ENCODE data around the gene DNAI2. TPM values are rescaled to one million over a fixed set of nuclear protein-coding genes. Genes with fewer than 3 reads are reported as not detected.

Gene DNAI2
- total and polyA plus RNA-seq, 9 of the 15 experiments (the other 6 are each of a cell fraction or from before 2014, with no cell fraction given), result not detected

GRCh38 chr17:74239172-74239571 is 34.9 kb upstream of the DNAI2 start:
- WGBS (ENCODE audit: insufficient coverage, low coverage, missing lambda C conversion rate), result 27% methylated on average over 10 of the region's 10 CpGs
- TF ChIP-seq MCM5 (IDR thresholded peaks at IDR 0.05; ENCODE audit: low read depth) (no peak), ZNF263 (CRISPR knock-in tag; IDR thresholded peaks at IDR 0.05; ENCODE audit: borderline replicate concordance) (peak; percentile 66; the same call in 1 of the 2 replicates), ZNF41 (CRISPR knock-in tag; conservative IDR thresholded peaks at IDR 0.05) (no peak), RNF219 (CRISPR knock-in tag; IDR thresholded peaks at IDR 0.05) (no peak), ZNF586 (CRISPR knock-in tag; conservative IDR thresholded peaks at IDR 0.05) (no peak), ZNF24 (IDR thresholded peaks at IDR 0.05) (no peak), MLLT1 (IDR thresholded peaks at IDR 0.05) (no peak), EWSR1 (IDR thresholded peaks at IDR 0.05; ENCODE audit: borderline replicate concordance, low read depth, partially characterized antibody) (no peak), CEBPG (CRISPR knock-in tag; IDR thresholded peaks at IDR 0.05) (0 out of 2 replicates have a peak, but pooled peaks have one; percentile 27), CEBPG (tag; conservative IDR thresholded peaks at IDR 0.05 in 1 of 2, IDR thresholded peaks at IDR 0.05 in 1 of 2) (peak in 1 of 2 experiments; percentile 48; a peak in 1 of 4 replicates), TBL1XR1 (IDR thresholded peaks at IDR 0.05; ENCODE audit: low read length in 2 of 2) (no peak), ARID2 (IDR thresholded peaks at IDR 0.05) (no peak), TAF15 (IDR thresholded peaks at IDR 0.05; ENCODE audit: low read depth, low read length) (no peak), USF1 (CRISPR knock-in tag; IDR thresholded peaks at IDR 0.05) (peak; percentile 54; the same call in 1 of the 2 replicates), PCBP1 (IDR thresholded peaks at IDR 0.05; ENCODE audit: low read depth, low read length, poor library complexity, severe bottlenecking) (no peak), KLF16 (IDR thresholded peaks at IDR 0.05) (no peak), ZBTB12 (CRISPR knock-in tag; IDR thresholded peaks at IDR 0.05) (no peak), ZNF253 (CRISPR knock-in tag; conservative IDR thresholded peaks at IDR 0.05) (no peak), CEBPB (tag; IDR thresholded peaks at IDR 0.05) (peak; percentile 48; the same call in 1 of the 2 replicates), ZNF3 (CRISPR knock-in tag; IDR thresholded peaks at IDR 0.05) (no peak)

More at GRCh38 chr17:74239172-74239571, 34.9 kb upstream of the DNAI2 start:
- CTCF ChIA-PET (ENCODE audit: low intra/inter-chr PET ratio), result no interaction called here
- in situ Hi-C loops (cut with MboI) (no loop called here), intact Hi-C loops (cut with micrococcal nuclease) (no loop called here)
- Histone ChIP-seq H3K36me3 (ENCODE audit: control insufficient read depth, insufficient read depth, low read length) (no peaks in the 10 kb centered on the region), H3K4me2 (ENCODE audit: insufficient read depth, low read length) (no peak overlapping the region), H3K9me3 (replicated peaks; ENCODE audit: control insufficient read depth, insufficient read depth, low read depth, low read length) (no peaks in the 10 kb centered on the region), H2AFZ (ENCODE audit: low read depth, low read length) (no peak overlapping the region), H3K27me3 (ENCODE audit: control insufficient read depth in 2 of 2, insufficient read depth in 2 of 2, low read length in 2 of 2) (peaks cover 0 to 7% of the 10 kb centered on the region in 2 experiments; a peak in 2 of 5 replicates), H4K20me1 (replicated peaks; ENCODE audit: control insufficient read depth, insufficient read depth, low read length) (no peaks in the 10 kb centered on the region), H3K79me2 (ENCODE audit: control insufficient read depth, insufficient read depth, low read length) (no peaks in the 10 kb centered on the region), H3K27ac (ENCODE audit: extremely low read depth, low read depth, low read length) (no peak overlapping the region), H3K9me1 (ENCODE audit: control insufficient read depth, insufficient read depth, low read length) (no peaks in the 10 kb centered on the region), H3K4me1 (replicated peaks in 1 of 2; ENCODE audit: control insufficient read depth in 2 of 2, insufficient read depth in 2 of 2, low read length in 2 of 2) (peaks cover 7 to 16% of the 10 kb centered on the region in 2 experiments), H3K4me3 (no peak overlapping the region), H3K9ac (ENCODE audit: insufficient read depth in 1 of 2, low read depth in 2 of 2, low read length in 2 of 2) (peak overlapping the region in 1 of 2 experiments; percentile 52; a peak in 2 of 4 replicates)
- ATAC-seq (peak; percentile 27; the same call in 1 of the 3 replicates), DNase-seq (ENCODE audit: extremely low read depth in 1 of 4, low spot score in 3 of 4) (no peak), FAIRE-seq (no peak)
- POLR2A ChIA-PET, result no interaction called here
- no TSS peak for BruUV-seq (replicated peaks)

Measured in K562 (cell line).